ENCODE measurements around the gene DAPL1. TPM values are rescaled to one million over a fixed set of nuclear protein-coding genes. Genes with fewer than 3 reads are reported as not detected.

Gene DAPL1
- total and polyA plus RNA-seq, 2 experiments from 2014 or later = not detected

DNA sequence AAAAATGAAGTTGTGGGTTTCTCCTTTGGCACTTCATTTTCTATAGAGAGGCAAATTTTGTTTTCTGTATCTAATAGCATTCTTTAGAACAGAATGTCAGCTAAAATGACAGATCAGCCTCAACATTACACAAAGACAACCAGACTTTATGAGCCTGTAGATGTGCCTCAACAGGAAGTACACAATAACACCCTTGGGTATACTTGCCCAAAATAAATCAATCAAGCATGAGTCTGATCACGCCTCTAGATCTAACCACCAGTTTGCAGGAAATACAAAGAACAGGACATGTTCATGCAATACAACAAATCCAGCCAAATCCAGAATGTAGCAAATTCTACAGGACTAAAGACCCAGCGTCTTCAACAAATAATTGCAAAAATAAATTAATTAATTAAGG is 11.2 kb upstream of the DAPL1 start:
- Histone ChIP-seq H4K20me1 (ENCODE audit: insufficient read depth, poor library complexity, severe bottlenecking) (no peaks in the 10 kb centered on the region), H3K4me2 (no peak overlapping the region), H3K9me2 (replicated peaks; ENCODE audit: insufficient read depth) (no peaks in the 10 kb centered on the region), H3K9me3 (ENCODE audit: low read depth) (no peaks in the 10 kb centered on the region), H3K4me3 (no peak overlapping the region), H3K27ac (no peak overlapping the region), H3K36me3 (replicated peaks; ENCODE audit: insufficient read depth, low read depth) (no peaks in the 10 kb centered on the region), H3K79me2 (no peaks in the 10 kb centered on the region), H2AFZ (no peak overlapping the region), H3K4me1 (ENCODE audit: insufficient read depth) (peaks cover 4% of the 10 kb centered on the region), H3K27me3 (no peaks in the 10 kb centered on the region)
- TF ChIP-seq, protein P1, sequence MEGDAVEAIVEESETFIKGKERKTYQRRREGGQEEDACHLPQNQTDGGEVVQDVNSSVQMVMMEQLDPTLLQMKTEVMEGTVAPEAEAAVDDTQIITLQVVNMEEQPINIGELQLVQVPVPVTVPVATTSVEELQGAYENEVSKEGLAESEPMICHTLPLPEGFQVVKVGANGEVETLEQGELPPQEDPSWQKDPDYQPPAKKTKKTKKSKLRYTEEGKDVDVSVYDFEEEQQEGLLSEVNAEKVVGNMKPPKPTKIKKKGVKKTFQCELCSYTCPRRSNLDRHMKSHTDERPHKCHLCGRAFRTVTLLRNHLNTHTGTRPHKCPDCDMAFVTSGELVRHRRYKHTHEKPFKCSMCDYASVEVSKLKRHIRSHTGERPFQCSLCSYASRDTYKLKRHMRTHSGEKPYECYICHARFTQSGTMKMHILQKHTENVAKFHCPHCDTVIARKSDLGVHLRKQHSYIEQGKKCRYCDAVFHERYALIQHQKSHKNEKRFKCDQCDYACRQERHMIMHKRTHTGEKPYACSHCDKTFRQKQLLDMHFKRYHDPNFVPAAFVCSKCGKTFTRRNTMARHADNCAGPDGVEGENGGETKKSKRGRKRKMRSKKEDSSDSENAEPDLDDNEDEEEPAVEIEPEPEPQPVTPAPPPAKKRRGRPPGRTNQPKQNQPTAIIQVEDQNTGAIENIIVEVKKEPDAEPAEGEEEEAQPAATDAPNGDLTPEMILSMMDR (IDR thresholded peaks at IDR 0.05; ENCODE audit: poor library complexity) = no peak
- TF ChIP-seq EZH2 (IDR thresholded peaks at IDR 0.05; ENCODE audit: borderline replicate concordance) (no peak), EZH2phosphoT487 (IDR thresholded peaks at IDR 0.05; ENCODE audit: low read depth, severe bottlenecking, unreplicated experiment) (no peak)
- WGBS (ENCODE audit: low lambda C conversion rate, missing lambda C conversion rate) = 79% methylated on average over 2 of the region's 2 CpGs
- DNase-seq (ENCODE audit: low spot score) = no peak

DNA sequence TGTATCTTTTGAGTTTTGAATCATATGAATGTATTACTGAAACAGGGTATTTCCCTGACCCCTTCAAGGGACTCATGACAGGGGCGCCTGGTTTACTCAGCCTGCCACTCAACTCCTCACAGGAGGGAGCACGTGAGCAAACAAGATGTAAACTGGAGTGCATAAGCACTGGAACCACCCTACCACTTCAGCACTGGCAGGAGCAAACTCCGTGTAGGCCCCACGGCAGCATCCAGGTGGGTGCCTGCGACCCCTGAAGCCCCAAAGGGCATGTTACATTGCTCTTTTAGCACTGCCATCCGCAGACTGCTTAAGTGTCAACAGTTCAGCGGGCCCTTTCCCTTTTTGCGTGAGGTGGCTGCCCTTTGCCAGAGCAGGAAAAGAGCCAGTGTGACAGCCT is 8.2 kb upstream of the DAPL1 start:
- no peak overlapping the region for H3K4me3 ChIP-seq
- H3K79me2 ChIP-seq = no peaks in the 10 kb centered on the region
- H3K9me2 ChIP-seq (replicated peaks; ENCODE audit: insufficient read depth) = no peaks in the 10 kb centered on the region
- H4K20me1 ChIP-seq (ENCODE audit: insufficient read depth, poor library complexity, severe bottlenecking) = no peaks in the 10 kb centered on the region
- WGBS (ENCODE audit: low lambda C conversion rate, missing lambda C conversion rate) = 96% methylated on average over 8 of the region's 8 CpGs
- H2AFZ ChIP-seq = no peak overlapping the region
- H3K9me3 ChIP-seq (ENCODE audit: low read depth) = no peaks in the 10 kb centered on the region
- no peaks in the 10 kb centered on the region for H3K27me3 ChIP-seq
- no peaks in the 10 kb centered on the region for H3K4me1 ChIP-seq (ENCODE audit: insufficient read depth)
- no peak overlapping the region for H3K4me2 ChIP-seq
- no peak overlapping the region for H3K27ac ChIP-seq
- no peaks in the 10 kb centered on the region for H3K36me3 ChIP-seq (replicated peaks; ENCODE audit: insufficient read depth, low read depth)
- DNase-seq (ENCODE audit: low spot score) = no peak
- TF ChIP-seq EZH2 (IDR thresholded peaks at IDR 0.05; ENCODE audit: borderline replicate concordance) (no peak), EZH2phosphoT487 (IDR thresholded peaks at IDR 0.05; ENCODE audit: low read depth, severe bottlenecking, unreplicated experiment) (no peak)
- TF ChIP-seq, protein P1 (IDR thresholded peaks at IDR 0.05; ENCODE audit: poor library complexity) = no peak

DNA sequence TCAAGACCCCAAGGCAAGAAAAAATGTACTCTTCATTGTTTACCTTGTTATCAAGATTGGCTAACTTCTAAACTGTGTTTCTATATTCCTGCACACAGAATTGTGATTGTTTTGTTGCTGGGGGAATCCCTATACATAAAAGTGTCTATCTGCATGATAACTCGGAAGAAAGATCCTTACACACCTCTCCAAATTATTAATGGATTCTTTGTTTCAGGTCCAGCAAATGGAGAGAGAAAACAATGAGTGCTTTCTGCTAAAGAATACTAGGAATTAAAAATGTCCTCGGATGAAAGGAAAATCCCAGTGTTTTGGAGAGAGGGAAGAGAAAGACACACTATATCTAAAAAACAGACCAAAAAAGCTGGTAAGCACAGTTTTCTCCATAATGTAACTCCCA is 6.2 kb upstream of the DAPL1 start:
- H3K4me1 ChIP-seq (ENCODE audit: insufficient read depth) = no peaks in the 10 kb centered on the region
- H3K4me3 ChIP-seq = no peak overlapping the region
- H4K20me1 ChIP-seq (ENCODE audit: insufficient read depth, poor library complexity, severe bottlenecking) = no peaks in the 10 kb centered on the region
- no peak for DNase-seq (ENCODE audit: low spot score)
- no peak overlapping the region for H2AFZ ChIP-seq
- H3K27me3 ChIP-seq = no peaks in the 10 kb centered on the region
- H3K79me2 ChIP-seq = no peaks in the 10 kb centered on the region
- 66% methylated on average over 2 of the region's 2 CpGs for WGBS (ENCODE audit: low lambda C conversion rate, missing lambda C conversion rate)
- H3K36me3 ChIP-seq (replicated peaks; ENCODE audit: insufficient read depth, low read depth) = no peaks in the 10 kb centered on the region
- no peak overlapping the region for H3K4me2 ChIP-seq
- H3K27ac ChIP-seq = no peak overlapping the region
- H3K9me3 ChIP-seq (ENCODE audit: low read depth) = no peaks in the 10 kb centered on the region
- no peaks in the 10 kb centered on the region for H3K9me2 ChIP-seq (replicated peaks; ENCODE audit: insufficient read depth)
- TF ChIP-seq EZH2phosphoT487 (IDR thresholded peaks at IDR 0.05; ENCODE audit: low read depth, severe bottlenecking, unreplicated experiment) (no peak), EZH2 (IDR thresholded peaks at IDR 0.05; ENCODE audit: borderline replicate concordance) (no peak)
- TF ChIP-seq, protein P1 (IDR thresholded peaks at IDR 0.05; ENCODE audit: poor library complexity) = no peak

DNA sequence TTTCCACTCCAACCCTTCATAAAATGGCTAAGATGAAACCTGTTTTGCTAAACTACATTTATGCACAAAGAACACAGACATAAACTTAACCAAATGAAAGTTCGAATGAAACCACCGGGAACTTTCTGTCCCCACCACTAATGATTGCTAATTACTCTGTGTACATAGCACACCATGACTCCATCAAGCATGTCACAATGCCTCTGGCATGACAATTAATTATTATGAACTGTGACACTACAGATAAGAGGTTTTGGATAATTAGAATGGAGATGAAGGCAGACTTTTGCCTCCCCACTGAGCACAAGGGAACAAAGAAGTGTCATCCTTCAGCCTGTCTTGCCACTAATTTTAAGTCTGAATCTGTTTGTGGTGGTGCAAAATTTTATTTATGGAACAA is 1.5 kb downstream of the DAPL1 start:
- TF ChIP-seq EZH2phosphoT487 (IDR thresholded peaks at IDR 0.05; ENCODE audit: low read depth, severe bottlenecking, unreplicated experiment) = no peak
- TF ChIP-seq EZH2 (IDR thresholded peaks at IDR 0.05; ENCODE audit: borderline replicate concordance) = no peak
- TF ChIP-seq, protein P1 (IDR thresholded peaks at IDR 0.05; ENCODE audit: poor library complexity) = no peak
- H3K27me3 ChIP-seq = peaks cover 5% of the 10 kb centered on the region
- DNase-seq (ENCODE audit: low spot score) = no peak
- 45% methylated on average over 2 of the region's 2 CpGs for WGBS (ENCODE audit: low lambda C conversion rate, missing lambda C conversion rate)
- no peaks in the 10 kb centered on the region for H4K20me1 ChIP-seq (ENCODE audit: insufficient read depth, poor library complexity, severe bottlenecking)
- no peaks in the 10 kb centered on the region for H3K9me2 ChIP-seq (replicated peaks; ENCODE audit: insufficient read depth)
- no peak overlapping the region for H3K4me2 ChIP-seq
- no peaks in the 10 kb centered on the region for H3K4me1 ChIP-seq (ENCODE audit: insufficient read depth)
- no peak overlapping the region for H3K4me3 ChIP-seq
- H2AFZ ChIP-seq = no peak overlapping the region
- no peak overlapping the region for H3K27ac ChIP-seq
- no peaks in the 10 kb centered on the region for H3K79me2 ChIP-seq
- H3K36me3 ChIP-seq (replicated peaks; ENCODE audit: insufficient read depth, low read depth) = no peaks in the 10 kb centered on the region
- H3K9me3 ChIP-seq (ENCODE audit: low read depth) = no peaks in the 10 kb centered on the region

Data from hepatocyte (in vitro differentiated cells).